Gastrocnemius medialis (tissue), 4 donors: ENCODE measurements around the gene NUDC. TPM values are rescaled to one million over a fixed set of nuclear protein-coding genes. Genes with fewer than 3 reads are reported as not detected.

Experiments used
- total RNA-seq, 4 donors: library from RNA; depleted of rRNA; stranded (reverse); fragments of >200 nt; gene quantifications; one replicate each; pipeline versions ENCODE4 v1.1.0 to v1.2.3, GENCODE V29; 2016

The NUDC gene
- total RNA-seq, 4 donors from 2014 or later = 39.9 to 83.5 (median 70.6) TPM

Other genes starting within 250 kb of the NUDC start
- 10 to 100 TPM; 22.3 to 51.0 (median 35.0) TPM for gene ARID1A, start 225.7 kb upstream of the NUDC start, total RNA-seq
- 10 to 100 TPM in 1 of 4 donors, 1 to 10 TPM in 3; 2.9 to 16.0 (median 5.8) TPM for gene PIGV, start 133.8 kb upstream of the NUDC start, total RNA-seq
- gene ZDHHC18, start 95.1 kb upstream of the NUDC start, total RNA-seq = 10 to 100 TPM in 3 of 4 donors, 1 to 10 TPM in 1; 8.1 to 16.3 (median 12.5) TPM
- 1 to 10 TPM in 1 of 4 donors, under 1 TPM in 1, not detected in 2; 0.36 to 1.5 TPM for gene SFN, start 58.6 kb upstream of the NUDC start, total RNA-seq
- gene GPN2, start 31.5 kb upstream of the NUDC start, total RNA-seq = 10 to 100 TPM in 1 of 4 donors, 1 to 10 TPM in 3; 8.9 to 10.0 (median 9.8) TPM
- gene GPATCH3, start 21.3 kb upstream of the NUDC start, total RNA-seq = 10 to 100 TPM; 13.7 to 20.4 (median 16.9) TPM
- under 1 TPM in 1 of 4 donors, not detected in 3; 0.31 TPM for gene NR0B2, start 7.8 kb upstream of the NUDC start, total RNA-seq
- under 1 TPM in 1 of 4 donors, not detected in 3; 0.15 TPM for gene KDF1, start 38.7 kb downstream of the NUDC start, total RNA-seq
- gene TRNP1, start 71.9 kb downstream of the NUDC start, total RNA-seq = 1 to 10 TPM; 1.2 to 5.1 (median 2.0) TPM
- gene TENT5B, start 91.1 kb downstream of the NUDC start, total RNA-seq = 1 to 10 TPM in 3 of 4 donors, under 1 TPM in 1; 0.53 to 3.3 (median 1.5) TPM
- gene SLC9A1, start 233.4 kb downstream of the NUDC start, total RNA-seq = 1 to 10 TPM; 2.5 to 4.3 (median 3.7) TPM